Esophagus squamous epithelium (tissue), 4 donors: ENCODE data around the gene RPS6KC1.

Source experiments
- POLR2A ChIP-seq, 4 donors: fragments of 450-650 bp; IDR thresholded peaks; one replicate each; pipeline ENCODE4 v1.6.1; 2017; ENCODE audit warnings: antibody characterized with exemption in 4 of 4, mild to moderate bottlenecking in 4 of 4, moderate library complexity in 3 of 4
- TF ChIP-seq, protein P1 (sequence below), 6 experiments: fragments of 450-650 bp in 4 of 6; fragments of 200-600 bp in 2 of 6; sonication (generic) in 2 of 6; IDR thresholded peaks; one replicate each; pipeline ENCODE4 v1.5.1; 2016 to 2019; ENCODE audit warnings: antibody characterized with exemption in 6 of 6, mild to moderate bottlenecking in 4 of 6, moderate library complexity in 4 of 6

DNA sequence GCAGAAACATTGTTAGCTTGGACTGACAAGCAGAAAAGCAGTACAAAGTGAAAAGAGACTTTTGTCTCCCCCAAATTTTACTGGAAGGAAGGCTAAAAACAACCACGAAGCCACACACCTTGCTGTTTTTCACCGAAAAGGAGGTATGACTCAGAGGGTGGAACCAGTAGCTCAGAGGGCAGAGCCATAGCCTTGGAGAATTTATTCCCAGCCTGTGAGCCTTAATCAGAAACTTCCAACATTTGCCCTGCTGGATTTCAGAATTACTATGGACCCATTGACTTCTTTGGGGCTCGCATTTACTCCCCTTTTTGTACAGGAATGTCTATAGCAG lies 32.0 kb downstream of the RPS6KC1 start:
- TF ChIP-seq, protein P1, sequence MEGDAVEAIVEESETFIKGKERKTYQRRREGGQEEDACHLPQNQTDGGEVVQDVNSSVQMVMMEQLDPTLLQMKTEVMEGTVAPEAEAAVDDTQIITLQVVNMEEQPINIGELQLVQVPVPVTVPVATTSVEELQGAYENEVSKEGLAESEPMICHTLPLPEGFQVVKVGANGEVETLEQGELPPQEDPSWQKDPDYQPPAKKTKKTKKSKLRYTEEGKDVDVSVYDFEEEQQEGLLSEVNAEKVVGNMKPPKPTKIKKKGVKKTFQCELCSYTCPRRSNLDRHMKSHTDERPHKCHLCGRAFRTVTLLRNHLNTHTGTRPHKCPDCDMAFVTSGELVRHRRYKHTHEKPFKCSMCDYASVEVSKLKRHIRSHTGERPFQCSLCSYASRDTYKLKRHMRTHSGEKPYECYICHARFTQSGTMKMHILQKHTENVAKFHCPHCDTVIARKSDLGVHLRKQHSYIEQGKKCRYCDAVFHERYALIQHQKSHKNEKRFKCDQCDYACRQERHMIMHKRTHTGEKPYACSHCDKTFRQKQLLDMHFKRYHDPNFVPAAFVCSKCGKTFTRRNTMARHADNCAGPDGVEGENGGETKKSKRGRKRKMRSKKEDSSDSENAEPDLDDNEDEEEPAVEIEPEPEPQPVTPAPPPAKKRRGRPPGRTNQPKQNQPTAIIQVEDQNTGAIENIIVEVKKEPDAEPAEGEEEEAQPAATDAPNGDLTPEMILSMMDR (IDR thresholded peaks at IDR 0.05), result no peak
- no peak for TF ChIP-seq POLR2A (IDR thresholded peaks at IDR 0.05)
